DMS53 treated with DMSO at 0.1 percent for 48 hours (cell line): Measurements from ENCODE around the gene SLC22A17.
"Not testable (repeated sequence)": the region's sequence is repeated elsewhere in the genome, so short reads cannot be mapped to it uniquely, and the experiment has no call there.

Experiments
- DNase-seq: peaks from one replicate; lab custom pipeline; 2025; ENCODE audit not compliant: unreplicated experiment; lab: John Stamatoyannopoulos, UW

SLC22A17 gene

DNA sequence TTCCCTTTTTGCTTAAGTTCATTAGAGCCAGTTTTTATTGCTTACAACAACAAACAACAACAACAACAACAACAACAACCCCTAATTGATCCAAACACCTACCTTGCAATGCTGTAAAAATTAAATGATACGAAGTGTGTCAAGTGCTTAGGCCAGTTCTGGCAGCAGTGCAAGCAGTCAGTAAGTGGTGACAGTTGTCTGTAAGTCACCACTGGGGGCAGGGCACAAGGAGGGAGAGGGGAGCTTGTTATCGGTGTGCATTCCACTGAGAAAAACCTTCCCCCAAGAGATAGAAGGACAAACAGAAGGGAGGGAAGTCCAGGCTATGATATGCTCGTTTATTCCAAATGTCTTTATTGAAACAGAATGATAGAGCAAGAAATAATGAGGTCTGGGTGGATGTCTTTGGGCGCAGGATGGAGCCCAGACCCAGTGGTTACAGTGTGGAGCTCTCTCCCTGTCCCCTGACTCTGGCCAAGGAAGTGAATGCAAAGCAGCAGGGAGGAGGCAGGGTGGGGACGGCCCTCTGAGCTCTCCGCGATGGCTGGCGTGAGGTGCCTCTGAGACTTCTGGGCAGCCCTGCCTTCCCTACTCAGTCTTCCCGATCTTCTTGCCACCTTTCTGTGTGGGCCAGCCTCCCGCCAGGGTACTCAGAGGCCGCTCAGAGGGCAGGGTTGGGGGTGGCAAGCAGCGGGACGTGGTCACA lies 6.5 kb downstream of the SLC22A17 start:
- no peak for DNase-seq

DNA sequence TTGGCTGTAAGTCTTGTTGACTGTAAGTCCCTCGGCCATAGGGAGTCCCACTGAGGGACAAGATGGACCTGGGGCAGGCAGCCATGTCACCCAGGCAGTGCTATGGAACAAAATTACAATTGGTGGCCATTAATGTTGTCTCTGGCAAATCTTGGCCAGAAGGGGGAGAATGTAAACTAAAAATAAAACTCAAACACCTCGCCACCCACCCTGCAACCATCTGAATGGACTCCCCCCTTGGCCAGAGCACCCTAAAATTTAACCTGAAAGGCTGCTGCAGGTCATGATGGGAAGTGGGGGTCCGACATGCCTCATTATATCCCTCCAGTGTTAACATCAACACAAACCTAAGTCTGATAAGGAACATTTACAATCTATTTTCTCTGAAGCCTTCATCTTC lies 8.2 kb downstream of the SLC22A17 start:
- DNase-seq = no peak

DNA sequence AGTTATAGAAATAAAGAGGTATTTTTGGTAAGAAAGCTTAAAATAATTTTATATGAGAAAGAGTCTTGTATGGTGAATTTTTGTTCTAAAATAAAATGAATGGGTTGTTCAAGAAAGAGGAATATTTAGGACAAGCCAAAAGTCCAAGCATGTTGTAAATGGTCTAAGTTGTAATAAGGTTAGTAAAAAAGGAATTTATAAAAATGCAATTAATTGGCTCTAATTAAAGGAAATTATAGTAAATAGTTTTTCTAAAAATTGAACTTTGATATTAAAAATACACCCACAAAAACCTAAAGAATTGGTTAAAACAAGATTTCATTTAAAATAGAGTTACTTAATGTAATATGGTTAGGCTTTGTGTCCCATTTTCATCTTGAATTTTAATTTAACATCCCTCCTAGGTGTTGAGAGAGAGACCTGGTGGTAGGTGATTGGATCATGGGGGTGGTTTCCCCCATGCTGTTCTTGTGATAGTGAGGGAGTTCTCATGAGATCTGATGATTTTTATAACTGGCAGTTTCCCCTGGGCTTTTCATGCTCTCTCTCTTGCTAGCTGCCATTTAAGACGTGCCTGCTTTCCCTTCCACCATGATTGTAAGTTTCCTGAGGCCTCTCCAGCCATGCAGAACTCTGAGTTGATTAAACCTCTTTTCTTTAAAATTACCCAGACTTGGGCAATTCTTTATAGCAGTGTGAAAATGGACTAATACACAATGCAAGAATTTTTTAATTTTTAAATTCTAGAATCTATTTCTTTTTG lies 13.0 kb downstream of the SLC22A17 start:
- DNase-seq = no peak

DNA sequence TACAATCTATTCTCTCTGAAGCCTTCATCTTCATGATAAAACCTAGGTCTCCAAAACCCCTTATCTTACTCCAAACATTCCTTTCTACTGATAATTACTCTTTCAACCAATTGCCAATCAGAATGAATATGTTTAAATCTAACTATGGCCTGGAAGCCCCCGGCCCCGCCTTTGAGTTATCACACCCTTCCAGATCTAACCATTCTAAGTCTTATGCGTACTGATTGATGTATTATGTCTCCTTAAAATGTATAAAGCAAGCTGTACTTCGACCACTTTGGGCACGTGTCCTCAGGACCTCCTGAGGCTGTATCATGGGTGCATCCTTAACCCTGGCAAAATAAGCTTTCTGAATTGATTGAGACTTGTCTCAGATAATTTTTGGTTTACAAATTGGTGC lies 17.1 kb downstream of the SLC22A17 start:
- no peak for DNase-seq

GRCh38 chr14:23327947-23328744 lies 24.5 kb downstream of the SLC22A17 start:
- peak; percentile 55 for DNase-seq

DNA sequence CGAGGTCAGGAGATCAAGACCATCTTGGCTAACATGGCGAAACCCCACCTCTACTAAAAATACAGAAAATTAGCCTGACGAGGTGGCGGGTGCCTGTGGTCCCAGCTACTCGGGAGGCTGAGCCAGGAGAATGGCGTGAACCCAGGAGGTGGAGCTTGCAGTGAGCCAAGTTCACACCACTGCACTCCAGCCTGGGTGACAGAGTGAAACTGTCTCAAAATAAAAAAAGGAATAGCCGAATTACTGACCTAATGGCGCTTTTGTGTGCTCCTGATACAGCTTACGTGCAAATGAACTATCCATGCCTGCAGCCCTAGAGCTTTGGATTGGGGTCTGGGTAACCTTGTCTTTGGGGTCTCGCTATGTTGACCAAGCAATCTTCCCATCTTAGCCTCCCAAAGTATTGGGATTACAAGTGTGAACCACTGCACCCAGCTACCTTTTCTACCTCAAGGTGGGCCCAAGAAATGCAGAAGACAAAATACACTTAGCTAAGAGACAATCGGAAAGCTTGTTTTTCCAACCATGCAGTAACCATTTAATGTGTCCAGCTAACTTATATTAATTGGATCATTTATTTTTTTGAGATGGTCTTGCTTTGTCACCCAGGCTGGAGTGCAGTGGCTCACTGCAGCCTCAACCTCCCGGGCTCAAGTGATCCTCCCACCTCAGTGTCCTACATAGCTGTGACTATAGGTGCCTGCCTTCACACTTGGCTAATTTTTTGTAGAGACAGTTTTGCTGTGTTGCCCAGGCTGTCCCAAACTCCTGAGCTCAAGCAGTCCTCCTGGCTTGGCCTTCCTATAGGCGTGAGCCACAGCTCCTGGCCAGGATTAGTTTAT lies 26.0 kb downstream of the SLC22A17 start:
- DNase-seq = no peak

DNA sequence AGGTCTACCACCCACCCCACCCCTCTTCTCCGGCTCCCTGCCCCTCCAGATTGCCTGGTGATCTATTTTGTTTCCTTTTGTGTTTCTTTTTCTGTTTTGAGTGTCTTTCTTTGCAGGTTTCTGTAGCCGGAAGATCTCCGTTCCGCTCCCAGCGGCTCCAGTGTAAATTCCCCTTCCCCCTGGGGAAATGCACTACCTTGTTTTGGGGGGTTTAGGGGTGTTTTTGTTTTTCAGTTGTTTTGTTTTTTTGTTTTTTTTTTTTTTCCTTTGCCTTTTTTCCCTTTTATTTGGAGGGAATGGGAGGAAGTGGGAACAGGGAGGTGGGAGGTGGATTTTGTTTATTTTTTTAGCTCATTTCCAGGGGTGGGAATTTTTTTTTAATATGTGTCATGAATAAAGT lies 26.9 kb downstream of the SLC22A17 start:
- not testable (repeated sequence) for DNase-seq

DNA sequence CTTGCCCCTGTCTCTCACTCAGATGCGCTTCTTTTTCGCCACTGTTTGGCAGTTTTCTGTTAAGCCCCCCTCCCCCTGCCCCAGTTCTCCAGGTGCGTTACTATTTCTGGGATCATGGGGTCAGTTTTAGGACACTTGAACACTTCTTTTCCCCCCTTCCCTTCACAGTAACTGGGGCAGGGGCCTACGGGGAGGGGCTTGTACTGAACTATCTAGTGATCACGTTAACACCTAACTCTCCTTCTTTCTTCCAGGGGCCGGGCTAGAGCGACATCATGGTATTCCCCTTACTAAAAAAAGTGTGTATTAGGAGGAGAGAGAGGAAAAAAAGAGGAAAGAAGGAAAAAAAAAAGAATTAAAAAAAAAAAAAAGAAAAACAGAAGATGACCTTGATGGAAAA lies 27.7 kb downstream of the SLC22A17 start:
- no peak for DNase-seq

GRCh38 chr14:23324455-23324846 lies 28.2 kb downstream of the SLC22A17 start:
- no peak for DNase-seq

GRCh38 chr14:23323838-23324454 lies 28.7 kb downstream of the SLC22A17 start:
- no peak for DNase-seq

DNA sequence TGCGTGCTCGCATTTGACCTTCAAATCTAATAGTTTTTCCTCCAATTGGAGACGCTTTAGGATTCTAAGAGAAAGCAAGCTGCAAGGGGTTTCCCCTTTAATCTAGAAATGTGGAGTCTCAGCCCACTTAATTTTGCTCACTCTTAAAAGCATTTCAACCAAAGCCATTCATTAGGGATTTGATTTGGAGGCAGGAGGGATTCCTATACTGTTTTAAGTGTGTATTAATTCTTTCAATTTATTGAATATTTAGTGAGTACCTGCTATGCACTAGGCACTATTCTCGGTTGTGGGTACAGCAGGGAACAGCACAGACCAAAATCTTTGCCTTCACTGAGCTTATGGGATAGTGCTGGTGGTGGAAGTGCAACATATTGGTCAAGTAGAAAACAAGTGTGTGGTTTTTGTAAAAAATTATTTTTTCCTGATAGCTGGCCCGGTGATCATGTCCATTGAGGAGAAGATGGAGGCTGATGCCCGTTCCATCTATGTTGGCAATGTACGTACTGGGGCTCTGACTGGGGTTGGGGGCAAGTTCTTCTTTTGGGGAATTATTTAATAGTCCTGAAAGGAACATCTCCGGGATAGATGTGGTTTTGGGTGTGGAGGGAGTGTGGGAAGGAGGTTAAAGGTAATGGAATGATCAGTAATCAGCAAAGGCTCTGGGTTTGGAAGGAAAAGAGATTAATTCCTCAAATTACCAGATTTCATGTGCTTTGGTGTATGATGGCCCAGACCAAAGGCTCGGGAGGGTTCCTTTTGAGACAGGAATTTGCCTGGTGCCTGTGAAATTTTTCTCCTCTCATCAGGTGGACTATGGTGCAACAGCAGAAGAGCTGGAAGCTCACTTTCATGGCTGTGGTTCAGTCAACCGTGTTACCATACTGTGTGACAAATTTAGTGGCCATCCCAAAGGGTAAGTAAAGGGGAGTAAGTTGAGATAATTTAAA lies 29.8 kb downstream of the SLC22A17 start:
- DNase-seq = no peak

DNA sequence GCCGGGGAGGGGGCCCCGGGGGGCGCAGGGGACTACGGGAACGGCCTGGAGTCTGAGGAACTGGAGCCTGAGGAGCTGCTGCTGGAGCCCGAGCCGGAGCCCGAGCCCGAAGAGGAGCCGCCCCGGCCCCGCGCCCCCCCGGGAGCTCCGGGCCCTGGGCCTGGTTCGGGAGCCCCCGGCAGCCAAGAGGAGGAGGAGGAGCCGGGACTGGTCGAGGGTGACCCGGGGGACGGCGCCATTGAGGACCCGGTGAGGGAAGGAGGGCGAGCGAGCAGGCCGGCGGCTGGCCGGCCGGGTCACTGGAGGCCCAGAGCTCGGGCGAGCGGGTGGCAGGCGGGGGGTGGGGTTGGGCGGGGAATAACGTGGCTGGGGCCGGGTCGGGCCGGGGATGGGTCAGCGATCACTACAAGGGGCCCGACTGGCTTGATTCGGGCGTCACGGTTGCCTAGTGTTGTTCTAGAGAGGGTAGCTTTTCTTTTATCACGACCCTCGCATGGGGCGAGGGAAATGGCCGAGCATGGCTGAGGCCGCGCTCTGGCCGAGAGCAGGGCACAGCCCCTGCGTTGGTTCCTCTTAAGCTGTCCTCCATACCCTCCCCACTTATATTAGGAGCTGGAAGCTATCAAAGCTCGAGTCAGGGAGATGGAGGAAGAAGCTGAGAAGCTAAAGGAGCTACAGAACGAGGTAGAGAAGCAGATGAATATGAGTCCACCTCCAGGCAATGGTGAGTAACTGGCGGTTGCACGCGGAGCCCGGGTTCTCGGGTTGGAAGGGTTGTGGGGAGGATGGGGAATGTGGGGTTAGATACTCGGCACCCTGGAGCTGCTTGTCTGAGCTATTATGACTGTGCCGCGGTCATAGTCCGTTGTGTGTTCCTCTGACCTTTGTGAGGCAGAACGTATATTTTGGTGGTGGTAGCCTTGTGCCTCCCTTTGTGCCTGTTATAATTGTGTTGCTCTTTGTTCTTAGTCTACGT lies 30.8 kb downstream of the SLC22A17 start:
- DNase-seq = no peak

DNA sequence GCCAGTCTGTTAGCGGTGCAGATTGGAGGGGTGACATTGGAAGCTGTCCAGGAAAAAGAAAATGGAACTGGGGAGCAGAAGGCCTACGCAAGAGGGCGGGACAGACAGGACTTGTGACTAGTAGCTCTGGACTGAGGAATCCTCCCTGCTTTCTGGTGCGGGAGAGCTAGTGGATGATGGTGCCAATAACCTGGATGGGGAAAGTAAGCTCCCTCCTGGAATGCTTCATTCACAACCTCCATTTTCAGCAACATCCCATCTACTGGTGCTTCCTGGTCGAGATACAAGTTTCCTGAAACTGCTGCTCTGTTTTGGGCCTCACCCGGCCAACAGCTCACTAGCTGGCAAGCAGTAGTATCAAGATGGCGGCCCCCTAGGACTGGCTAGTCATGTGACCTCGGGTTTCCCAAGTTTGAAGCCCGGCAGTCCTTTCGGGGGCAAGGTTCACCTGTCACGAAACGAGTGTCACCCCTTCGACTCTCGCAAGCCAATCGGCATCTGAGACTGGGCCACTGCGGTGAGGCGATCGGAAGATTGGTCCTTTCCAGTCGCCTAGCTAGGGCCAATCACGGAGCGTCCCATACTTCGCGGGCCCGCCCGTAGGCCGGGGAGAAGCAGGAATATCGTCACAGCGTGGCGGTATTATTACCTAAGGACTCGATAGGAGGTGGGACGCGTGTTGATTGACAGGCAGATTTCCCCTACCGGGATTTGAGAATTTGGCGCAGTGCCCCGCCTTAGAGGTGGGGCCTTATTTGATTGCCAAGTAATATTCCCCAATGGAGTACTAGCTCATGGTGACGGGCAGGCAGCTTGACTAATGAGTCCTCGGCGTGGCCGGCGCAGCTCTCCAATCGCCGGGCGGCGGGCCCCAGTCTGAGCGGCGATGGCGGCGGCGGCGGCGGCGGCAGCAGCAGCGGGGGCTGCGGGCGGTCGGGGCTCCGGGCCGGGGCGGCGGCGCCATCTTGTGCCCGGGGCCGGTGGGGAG lies 31.8 kb downstream of the SLC22A17 start, which contains the start of gene PABPN1:
TSS of gene PABPN1 (plus strand) at position 874 of the 988 bp plus-strand sequence. CDS start at position 887, 13 bp downstream.
- DNase-seq = peak; percentile 97

- DNase-seq = no peak
These were observed 32.7 kb downstream of the SLC22A17 start for GRCh38 chr14:23319746-23320583.

DNA sequence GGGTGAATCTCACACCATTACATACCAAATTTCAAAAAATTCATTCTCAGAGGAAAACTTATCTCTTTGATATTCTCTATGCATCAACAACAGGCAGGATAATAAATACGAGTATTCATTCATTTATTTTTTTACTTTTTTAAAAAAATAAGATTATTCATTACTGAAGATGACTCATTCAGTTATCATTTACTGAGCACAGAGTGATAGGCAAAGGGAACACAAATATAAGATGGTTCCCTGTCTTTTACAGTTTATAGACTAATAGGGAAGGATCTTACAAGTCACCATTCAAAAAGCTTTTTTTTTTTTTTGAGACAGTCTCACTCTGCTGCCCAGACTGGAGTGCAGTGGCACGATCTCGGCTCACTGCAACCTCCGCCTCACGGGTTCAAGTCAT lies 36.4 kb downstream of the SLC22A17 start:
- no peak for DNase-seq

DNA sequence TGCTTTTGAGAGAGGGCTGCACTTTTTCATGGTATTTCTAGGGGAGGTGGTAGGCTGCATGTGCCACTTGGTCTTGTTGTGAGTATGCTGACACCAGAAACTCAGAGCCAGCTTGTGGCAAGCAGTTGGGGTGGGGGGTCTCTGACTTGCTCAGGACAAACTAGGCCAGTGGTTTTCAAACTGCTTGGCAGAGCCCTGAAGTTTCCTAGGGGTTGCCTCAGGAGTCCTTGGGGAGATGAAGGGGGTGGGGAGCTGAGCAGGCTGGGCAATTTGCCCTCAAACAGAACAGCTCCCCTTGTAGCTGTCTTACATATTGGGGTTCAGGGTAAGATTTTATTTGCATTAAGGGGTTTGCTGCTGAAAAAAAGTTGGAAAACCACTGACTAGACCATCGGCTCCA lies 42.1 kb downstream of the SLC22A17 start:
- no peak for DNase-seq
